HG03045 (cell line): Measurements from ENCODE around the gene NTM.

Experiments used
- ATAC-seq: cut with Tn5 transposase; IDR thresholded peaks from one replicate; pipeline ENCODE4 v1.9.1; 2021; ENCODE audit warnings: mild to moderate bottlenecking, moderate library complexity; ENCODE audit not compliant: unreplicated experiment

NTM gene

DNA sequence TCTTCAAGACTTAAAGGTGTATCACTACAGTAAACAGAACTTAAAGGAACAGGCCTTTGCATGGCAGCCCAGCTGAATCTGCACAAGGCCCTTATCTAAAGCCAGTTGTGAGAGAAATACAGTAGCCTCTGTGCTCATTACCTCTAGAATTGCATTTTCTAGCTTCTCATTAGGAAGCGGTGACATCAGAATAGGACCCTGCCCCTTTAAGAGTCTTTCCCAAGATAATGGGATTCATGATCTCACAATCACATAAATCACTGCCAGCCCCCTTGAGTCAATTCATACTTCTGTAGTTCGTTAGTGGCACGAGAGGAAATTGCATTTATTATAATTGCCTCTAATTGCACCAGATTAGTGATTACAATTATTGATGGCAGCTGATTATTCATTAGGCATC, 170.3 kb downstream of the NTM start:
- no peak for ATAC-seq

- no peak for ATAC-seq
Measured at GRCh38 chr11:131543389-131544025, 173.1 kb downstream of the NTM start.

GRCh38 chr11:131544591-131544990, 174.2 kb downstream of the NTM start:
- no peak for ATAC-seq

GRCh38 chr11:131546218-131546895, 175.9 kb downstream of the NTM start:
- ATAC-seq, result no peak

DNA sequence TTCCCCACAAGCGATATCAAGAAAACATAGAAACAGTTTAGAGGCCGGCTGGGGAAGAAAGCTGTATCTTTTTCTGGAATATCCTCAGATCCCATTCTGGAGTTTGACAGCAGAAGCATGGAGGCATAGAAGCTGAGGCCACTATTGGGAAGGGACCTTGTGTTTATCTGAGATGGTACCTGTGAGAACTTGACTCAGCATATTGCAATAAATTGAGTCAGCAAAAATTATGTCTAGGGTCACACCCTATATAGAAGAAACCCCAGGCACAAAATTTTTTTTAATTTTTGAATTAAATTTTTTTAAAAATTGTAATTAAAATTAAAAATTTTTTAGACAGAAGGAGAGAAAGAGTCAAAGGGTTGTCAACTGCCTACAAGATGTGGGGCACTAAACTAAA, 178.7 kb downstream of the NTM start:
- no peak for ATAC-seq

- no peak for ATAC-seq
Measured at GRCh38 chr11:131549770-131550169, 179.4 kb downstream of the NTM start.

DNA sequence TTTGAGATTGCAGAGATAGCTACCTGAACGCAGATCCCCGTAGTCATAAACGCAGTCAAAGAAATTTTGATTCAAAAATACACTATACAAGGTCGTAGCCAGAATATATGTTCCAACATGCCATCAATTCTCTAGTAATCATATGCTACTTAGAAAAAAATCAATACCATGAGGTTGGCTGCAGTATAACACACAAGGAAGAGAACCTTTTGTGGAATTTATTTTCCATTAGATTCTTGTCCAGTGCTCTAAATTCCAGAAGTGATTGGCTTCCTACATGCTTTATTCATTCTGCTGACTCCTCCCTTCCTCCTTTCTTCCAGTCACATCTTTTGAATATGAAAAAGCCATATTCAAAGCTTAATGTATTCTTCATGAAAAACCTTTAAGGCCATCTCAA, 189.9 kb downstream of the NTM start:
- no peak for ATAC-seq

- ATAC-seq, result no peak
Measured at GRCh38 chr11:131561501-131561900, 191.1 kb downstream of the NTM start.

- no peak for ATAC-seq
Measured at GRCh38 chr11:131561972-131562371, 191.6 kb downstream of the NTM start.

- no peak for ATAC-seq
Measured at GRCh38 chr11:131568318-131568717, 197.9 kb downstream of the NTM start.

DNA sequence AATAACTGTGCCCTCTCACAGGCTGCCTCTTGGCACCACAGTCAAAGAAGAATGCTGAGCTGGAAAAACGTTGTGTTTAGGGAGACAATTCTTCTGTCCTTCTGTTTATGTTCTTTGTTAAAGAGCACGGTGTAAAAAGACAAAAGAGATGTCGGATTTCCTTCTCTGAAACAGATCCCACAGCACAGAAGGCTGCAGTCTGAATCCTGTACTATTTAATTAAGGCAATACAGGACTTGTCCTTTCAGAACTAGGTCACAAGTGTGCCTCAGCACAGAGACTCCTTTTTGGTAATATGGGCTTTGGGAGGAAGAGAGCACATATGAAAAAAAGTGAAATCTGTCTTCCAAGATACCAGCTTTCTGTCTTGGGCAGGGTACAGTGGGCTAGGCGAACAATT, 201.2 kb downstream of the NTM start:
- ATAC-seq, result no peak

- no peak for ATAC-seq
Measured at GRCh38 chr11:131572423-131572822, 202.0 kb downstream of the NTM start.

GRCh38 chr11:131579932-131580387, 209.5 kb downstream of the NTM start:
- ATAC-seq, result no peak

DNA sequence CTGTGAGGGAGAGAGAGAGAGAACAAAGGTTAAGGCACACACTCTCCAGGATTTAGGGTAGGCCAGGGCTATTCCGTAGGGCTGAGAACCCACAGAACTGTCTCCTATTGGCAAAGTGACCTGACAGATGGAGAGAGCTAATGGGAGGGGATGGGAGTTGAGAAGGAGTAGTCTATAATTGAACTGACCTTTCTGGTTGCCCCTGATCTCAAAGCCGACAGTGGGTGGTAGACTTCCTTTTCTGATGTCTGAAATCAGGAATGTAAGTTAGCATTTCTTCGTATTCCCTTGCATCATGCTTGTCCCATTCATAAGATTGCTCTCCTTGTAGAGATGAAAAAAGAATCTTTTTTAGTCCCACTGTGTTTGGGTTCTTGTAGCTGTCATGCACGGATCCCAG, 210.1 kb downstream of the NTM start:
- ATAC-seq, result no peak

DNA sequence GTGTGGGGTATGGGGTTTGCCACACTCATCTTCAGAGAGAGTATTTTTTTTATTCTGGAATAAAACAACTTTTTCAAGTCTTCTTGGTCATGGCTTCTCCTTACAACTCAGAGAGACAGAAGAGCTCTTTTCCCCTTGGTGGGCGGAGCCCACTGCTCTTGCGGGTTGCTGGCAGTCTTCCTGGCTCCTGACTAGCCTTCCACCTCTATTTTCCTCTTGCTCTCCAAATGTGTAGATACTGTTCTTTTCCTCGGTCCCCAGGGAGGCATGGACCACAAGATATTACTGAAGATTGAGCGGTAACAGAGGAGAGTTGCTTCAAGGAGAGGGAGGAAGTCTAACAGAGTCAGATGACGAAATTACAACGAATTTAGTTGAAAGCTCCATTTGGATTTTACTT, 210.6 kb downstream of the NTM start:
- ATAC-seq, result no peak

- no peak for ATAC-seq
Measured at GRCh38 chr11:131582021-131582525, 211.7 kb downstream of the NTM start.

- ATAC-seq, result no peak
Measured at GRCh38 chr11:131583421-131583820, 213.0 kb downstream of the NTM start.

DNA sequence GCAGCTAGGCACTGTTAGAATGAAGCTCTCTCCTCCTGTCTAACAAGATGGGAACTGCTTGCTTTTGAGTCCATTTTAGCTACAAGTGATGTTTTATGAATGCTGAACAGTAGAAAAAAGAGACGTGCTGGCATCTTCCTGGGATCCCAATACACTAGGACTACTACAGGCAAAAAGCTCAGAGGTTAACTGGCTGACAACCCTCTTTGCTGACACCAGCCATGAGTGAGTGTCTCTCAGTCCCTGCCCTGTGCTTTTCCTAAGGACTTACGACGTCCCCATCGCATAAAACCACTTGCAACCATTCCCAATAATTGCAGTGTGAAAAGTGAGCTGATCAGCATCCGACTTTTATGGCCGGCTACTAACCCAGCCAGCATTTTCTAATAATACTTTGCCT, 213.5 kb downstream of the NTM start:
- no peak for ATAC-seq

DNA sequence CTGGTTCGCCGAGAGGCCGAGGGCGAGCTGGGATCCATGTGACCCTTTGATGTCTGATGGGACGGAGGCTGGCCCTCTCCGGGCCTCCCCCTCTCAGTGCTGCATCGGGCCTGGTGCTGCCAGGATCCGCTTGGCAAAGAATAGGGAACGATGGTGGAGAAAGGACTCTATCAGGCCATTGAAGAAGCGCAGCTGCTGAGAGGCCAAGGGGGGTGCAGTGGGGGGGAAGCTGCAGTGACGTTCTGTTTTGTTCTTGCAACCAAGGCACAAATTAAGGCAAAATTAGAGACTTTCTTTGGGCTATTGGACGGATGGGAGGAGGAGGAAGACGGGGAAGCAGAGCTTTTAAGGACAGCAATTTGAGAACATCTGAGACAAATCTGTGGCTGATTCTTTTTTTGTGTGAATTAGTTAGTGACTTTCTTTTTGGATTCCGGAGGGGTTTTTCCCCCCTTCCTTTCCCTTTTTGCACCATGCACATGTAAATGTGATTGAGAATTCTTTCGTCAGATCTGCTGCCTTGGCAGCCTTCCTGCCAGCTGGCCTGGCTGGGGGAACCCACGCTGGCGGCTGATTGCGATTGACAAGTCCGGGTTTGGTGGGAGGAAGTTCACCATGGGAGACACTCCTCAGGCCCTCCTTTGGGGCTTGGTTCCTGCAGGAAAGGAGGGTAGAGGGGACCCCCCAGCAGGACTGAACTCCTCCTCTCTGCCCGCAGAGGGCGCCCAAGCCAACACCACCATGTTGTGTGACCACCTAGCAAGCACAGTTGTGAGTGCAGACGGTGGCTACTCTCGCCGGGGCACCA, 214.6 kb downstream of the NTM start:
- ATAC-seq, result no peak

DNA sequence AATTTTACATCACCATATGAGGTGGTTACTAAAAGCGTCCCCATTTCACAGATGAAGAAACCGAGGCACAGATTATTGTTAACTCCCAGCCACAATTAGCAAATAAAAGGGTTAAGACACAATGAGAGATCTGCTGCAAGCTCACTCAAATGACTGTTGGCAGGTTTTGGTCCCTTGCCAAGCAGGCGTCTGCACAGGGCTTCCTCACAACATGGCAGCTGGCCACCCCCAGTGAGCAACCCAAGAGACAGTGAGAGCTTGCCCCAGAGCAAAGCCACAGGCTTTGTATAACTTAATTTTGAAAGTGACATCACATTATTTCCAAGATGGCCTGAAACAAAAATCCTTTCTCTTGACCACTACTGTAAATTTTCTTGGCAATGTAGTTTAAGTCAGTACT, 217.6 kb downstream of the NTM start:
- no peak for ATAC-seq

DNA sequence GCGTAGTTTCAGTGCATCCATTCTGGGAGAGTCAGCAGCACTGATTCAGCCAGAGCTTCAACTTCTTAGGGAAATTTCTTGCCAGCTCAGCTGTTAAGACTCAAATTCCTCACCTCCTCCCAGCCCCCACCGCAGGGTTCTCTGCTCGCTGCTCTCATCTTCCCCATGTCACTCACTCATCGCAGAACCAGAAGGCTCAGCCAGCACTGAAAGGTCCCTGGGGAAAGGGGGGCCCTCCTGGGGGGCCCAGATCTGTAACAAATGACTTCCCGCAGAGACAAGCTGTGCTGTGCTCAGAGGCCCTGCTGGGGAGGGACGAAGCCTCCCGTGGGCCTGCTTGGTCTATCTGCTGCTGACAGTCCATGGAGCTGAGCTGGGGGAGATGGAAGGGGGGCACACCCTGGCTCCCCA, 220.6 kb downstream of the NTM start:
- ATAC-seq, result no peak

DNA sequence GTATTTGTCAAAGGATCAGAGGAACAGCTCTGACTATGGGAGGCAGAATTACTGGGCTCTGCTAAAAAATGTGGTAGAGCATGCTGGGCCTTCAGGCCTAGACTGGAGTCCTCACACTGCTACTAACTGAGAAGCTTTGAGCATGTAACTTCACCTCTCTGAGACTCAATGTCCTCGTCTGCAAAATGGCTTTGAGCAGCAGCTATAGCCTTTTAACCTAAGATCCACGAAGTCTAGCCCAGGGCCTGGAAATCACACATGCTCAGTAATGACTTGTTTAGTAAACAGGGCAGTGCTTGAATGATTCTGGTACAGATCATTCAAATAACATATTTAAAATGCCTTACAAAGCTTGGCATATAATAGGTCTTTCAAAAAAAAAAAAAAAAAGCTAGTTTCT, 221.7 kb downstream of the NTM start:
- no peak for ATAC-seq
